NCI-H2107 treated with DMSO at 0.1 percent for 48 hours (cell line): ENCODE results near the gene NUDT3.
"Not testable (repeated sequence)": the region's sequence is repeated elsewhere in the genome, so short reads cannot be mapped to it uniquely, and the experiment has no call there.

Experiments used
- DNase-seq: peaks from one replicate; lab custom pipeline; 2025; ENCODE audit not compliant: unreplicated experiment; lab: John Stamatoyannopoulos, UW

Gene NUDT3

GRCh38 chr6:34393191-34393965, 909 bp upstream of the NUDT3 start:
- no peak for DNase-seq

DNA sequence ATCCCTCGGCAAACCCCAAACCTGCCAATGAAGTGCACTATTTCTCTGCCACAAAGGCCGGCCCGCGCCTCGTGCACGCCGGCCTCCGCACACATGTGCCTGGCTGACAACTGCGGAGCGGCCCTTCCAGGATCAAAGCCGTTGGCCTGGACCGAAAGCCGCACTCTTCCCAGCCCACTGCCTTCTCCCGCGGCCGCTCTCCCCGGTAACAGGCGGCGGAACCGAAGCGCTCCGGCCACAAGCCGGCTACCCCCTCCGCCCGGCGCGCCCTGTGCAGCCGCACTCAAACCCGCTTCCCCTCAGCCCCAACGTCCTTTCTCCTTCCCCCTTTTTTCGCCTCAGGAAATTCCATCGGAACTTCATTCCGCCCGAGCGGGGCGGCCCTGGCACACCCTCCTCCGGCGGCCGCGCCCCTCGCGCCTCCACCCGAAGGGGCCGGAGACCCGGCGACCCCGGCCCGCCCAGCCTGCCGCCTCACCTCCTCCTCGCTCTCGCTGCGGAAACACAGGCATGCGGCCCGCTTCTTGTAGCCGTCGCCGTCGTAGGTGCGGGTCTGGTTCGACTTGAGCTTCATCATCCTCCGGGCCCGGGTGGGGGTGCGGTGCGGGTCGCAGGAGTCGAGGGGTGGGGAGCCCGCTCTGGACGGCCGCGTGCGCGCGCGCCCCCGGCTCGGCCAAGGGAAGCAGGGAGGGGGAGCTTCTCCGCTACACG, 528 bp downstream of the NUDT3 start:
- peak; percentile 32 for DNase-seq

DNA sequence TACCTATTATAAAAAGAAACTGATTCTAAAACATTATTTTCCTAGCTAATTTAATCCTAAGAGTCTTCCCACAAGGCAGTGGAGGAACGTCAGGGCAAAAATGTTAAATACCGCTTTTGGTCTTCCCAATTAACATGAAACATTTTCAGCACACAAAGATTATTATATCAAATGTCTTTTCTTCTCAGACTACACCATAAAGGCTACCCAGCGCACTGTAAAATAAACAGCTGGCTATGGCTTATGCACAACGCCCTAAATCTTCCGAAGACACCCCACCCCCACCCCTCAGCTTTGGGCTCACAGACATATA, 1.0 kb downstream of the NUDT3 start:
- no peak for DNase-seq

GRCh38 chr6:34390531-34391472, 1.7 kb downstream of the NUDT3 start:
- DNase-seq, result peak; percentile 39

DNA sequence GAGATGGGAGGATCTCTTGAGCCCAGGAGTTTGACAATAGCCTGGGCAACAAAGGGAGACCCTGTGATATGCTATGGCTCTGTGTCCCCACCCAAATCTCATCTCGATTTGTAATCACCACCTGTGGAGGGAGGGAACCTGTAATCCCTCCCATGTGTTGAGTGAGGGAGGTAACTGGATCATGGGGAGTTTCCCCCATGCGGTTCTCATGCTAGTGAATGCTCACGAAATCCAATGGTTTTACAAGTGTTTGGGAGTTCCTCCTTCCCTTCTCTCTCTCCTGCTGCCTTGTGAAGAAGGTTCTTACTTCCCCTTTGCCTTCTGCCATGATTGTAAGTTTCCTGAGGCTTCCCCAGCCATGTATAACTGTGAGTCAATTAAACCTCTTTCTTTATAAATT, 3.4 kb downstream of the NUDT3 start:
- no peak for DNase-seq

DNA sequence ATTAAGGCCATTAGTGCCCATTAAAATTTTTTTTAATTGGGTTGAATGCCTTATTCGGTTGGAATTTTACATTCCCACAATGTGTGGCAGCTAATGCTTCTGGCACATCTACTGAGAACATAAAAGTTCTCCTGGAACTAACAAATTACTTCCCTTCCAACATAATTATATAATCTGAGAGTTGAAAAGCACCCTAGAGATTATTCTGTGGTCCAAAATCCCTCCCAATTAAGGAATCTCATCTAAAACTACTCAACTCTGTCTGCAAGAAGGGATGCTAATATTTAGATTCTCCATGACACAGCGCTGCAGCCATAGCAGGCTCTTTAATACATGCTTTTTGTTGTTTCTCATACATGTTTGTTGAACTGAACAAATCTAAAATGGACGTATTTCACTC, 4.0 kb downstream of the NUDT3 start:
- DNase-seq, result no peak

DNA sequence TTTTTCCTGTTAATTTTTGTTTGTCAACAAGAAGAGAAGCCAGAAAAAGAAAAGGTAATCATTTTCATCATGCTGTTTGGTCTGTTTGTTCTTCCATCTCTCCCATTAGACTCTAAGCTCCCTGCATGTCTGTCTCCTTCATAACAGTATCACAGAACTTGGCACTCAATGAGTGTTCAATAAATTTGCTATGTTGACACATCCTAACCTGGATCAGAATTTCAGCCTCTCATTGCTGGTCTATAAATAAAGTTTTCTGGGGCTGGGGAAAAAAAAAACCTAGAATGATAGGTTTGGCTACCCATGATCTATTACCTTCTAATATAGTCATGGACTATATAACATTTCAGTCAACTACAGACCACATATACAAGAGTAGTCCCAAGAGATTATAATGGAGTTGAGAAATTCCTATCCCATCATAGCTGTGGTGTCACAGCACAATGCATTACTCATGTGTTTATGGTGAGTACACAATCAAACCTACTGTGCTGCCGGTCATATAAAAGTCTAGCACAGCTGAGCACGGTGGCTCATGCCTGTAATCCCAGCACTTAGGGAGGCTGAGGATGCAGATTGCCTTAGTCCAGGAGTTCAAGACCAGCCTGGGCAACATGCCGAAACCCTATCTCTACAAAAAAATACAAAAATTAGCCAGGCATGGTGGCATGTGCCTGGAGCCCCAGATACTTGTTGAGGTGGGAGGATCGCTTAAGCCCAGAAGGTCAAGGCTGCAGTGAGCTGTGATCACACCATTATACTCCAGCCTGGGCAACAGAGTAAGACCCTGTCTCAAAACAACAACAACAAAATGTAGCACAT, 5.9 kb downstream of the NUDT3 start:
- DNase-seq, result no peak

DNA sequence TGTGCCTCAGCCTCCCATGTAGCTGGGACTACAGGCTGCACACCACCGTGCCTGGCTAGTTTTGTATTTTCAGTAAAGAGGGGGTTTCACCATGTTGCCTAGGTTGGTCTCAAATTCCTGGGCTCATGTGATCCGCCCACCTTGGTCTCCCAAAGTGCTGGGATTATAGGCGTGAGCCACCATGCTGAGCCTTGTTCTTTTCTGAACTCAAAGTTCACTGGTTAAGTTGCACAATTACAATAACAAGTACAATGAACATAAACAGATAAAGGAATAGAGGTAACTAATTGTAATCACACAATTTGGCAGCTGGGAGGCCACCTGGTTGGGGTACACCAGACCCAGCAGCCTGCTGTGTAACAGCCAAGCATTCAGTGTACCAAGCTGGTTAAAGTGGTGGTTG, 6.7 kb downstream of the NUDT3 start:
- DNase-seq, result no peak

GRCh38 chr6:34384321-34385153, 7.9 kb downstream of the NUDT3 start:
- no peak for DNase-seq

- DNase-seq, result no peak
These were observed 8.7 kb downstream of the NUDT3 start for GRCh38 chr6:34383656-34384320.

- DNase-seq, result no peak
These were observed 9.3 kb downstream of the NUDT3 start for GRCh38 chr6:34383161-34383631.

DNA sequence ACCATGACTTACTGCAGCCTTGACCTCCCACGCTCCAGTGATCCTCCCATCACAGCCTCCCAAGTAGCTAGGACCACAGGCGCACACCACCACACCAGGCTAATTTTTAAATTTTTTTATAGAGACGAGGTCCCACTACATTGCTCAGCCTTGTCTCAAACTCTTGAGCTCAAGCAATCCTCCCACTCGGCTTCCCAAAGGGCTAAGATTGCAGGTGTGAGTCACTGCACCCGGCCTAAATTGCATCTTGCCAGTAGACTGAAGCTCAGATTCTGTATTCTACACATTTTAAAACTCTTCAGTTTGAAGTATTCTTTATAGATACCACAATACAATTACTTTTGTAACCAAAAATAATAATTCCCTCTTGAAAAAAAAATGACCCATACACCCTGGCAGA, 11.4 kb downstream of the NUDT3 start:
- no peak for DNase-seq

GRCh38 chr6:34378470-34378869, 14.0 kb downstream of the NUDT3 start:
- DNase-seq, result no peak

DNA sequence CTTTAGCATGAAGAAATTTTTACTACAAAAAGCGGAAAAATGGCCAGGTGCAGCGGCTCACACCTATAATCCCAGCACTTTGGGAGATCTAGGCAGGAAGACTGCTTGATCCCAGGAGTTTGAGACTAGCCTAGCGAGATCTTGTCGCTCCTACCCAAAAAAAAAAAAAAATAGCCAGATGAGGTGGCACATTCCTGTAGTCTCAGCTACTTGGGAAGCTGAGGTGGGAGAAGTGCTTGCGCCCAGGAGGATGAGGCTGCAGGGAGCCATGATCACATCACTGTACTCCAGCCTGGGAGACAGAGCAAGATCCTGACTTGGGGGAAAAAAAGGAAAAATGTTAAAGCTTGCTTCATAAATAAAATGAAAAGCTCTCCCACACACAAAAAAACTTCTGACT, 14.5 kb downstream of the NUDT3 start:
- no peak for DNase-seq

- DNase-seq, result not testable (repeated sequence)
These were observed 14.9 kb downstream of the NUDT3 start for GRCh38 chr6:34377571-34377970.

GRCh38 chr6:34375833-34376232, 16.6 kb downstream of the NUDT3 start:
- no peak for DNase-seq

DNA sequence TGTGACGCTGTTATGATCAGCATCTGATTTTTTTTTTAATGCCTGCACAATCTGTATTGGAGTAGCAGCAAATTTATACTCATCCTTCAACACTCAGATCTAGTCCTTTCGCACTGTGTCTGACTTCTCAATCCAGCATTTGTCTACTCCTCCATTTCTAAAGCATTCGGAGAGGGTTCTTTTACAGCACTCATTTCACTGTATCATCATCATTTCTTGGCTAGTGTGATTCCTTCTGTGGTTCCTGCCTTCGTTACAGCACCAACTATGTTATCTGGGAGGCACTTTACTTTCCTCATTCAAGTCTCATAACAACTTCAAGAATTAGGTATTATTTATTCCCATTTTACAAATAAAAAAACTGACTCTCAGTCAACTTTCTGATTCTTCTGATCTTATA, 18.0 kb downstream of the NUDT3 start:
- DNase-seq, result no peak

GRCh38 chr6:34374069-34374468, 18.4 kb downstream of the NUDT3 start:
- no peak for DNase-seq

- no peak for DNase-seq
These were observed 19.0 kb downstream of the NUDT3 start for GRCh38 chr6:34373511-34373910.
